Stimulated activated CD4-positive, alpha-beta T cell treated with anti-CD3 and anti-CD28 coated beads, Interleukin-12 subunit alpha, Interleukin-12 subunit beta, amount 100 ng/mL, for 48 hours (primary cell): Measurements from ENCODE around the gene ZNF132.
A peak's percentile ranks its signal among the peaks of the same experiment; 100 is the strongest.
"Not testable (repeated sequence)": the region's sequence is repeated elsewhere in the genome, so short reads cannot be mapped to it uniquely, and the experiment has no call there.

Experiments
- DNase-seq, 3 donors: peaks; one replicate each; pipeline ENCODE4 v3.0.0-alpha.2; 2020; ENCODE audit warnings: low read depth in 2 of 3, low spot score in 1 of 3

ZNF132 gene

GRCh38 chr19:58439576-58440554, at the start of gene ZNF132:
Gene ZNF132 (minus strand): TSS chr19:58440153. CDS start chr19:58439821, 332 bp downstream.
- DNase-seq: peak; percentile 87 to 95 (median 89)

- DNase-seq: not testable (repeated sequence)
Observed at GRCh38 chr19:58484349-58484748, 44.4 kb upstream of the ZNF132 start.

- DNase-seq: no peak
Observed at GRCh38 chr19:58483776-58484175, 43.8 kb upstream of the ZNF132 start.

GRCh38 chr19:58482372-58482771, 42.4 kb upstream of the ZNF132 start:
- DNase-seq: no peak

- no peak for DNase-seq
Observed at GRCh38 chr19:58480831-58481230, 40.9 kb upstream of the ZNF132 start.

- DNase-seq: no peak
Observed at GRCh38 chr19:58480481-58480830, 40.5 kb upstream of the ZNF132 start.

GRCh38 chr19:58479736-58480480, 40.0 kb upstream of the ZNF132 start:
- no peak for DNase-seq

GRCh38 chr19:58479303-58479702, 39.4 kb upstream of the ZNF132 start:
- DNase-seq: no peak

- no peak for DNase-seq
Observed at GRCh38 chr19:58477871-58478270, 37.9 kb upstream of the ZNF132 start.

- no peak for DNase-seq
Observed at GRCh38 chr19:58477130-58477529, 37.2 kb upstream of the ZNF132 start.

- no peak for DNase-seq
Observed at GRCh38 chr19:58476498-58477015, 36.6 kb upstream of the ZNF132 start.

GRCh38 chr19:58475714-58476497, 36.0 kb upstream of the ZNF132 start, which contains the start of gene ZNF446:
Gene ZNF446 (plus strand): TSS chr19:58476352. CDS start chr19:58477219, 867 bp downstream.
- DNase-seq: peak; percentile 89 to 94 (median 93)

GRCh38 chr19:58474997-58475713, 35.2 kb upstream of the ZNF132 start:
- peak in 1 of 3 donors; percentile 30 for DNase-seq

- no peak for DNase-seq
Observed at GRCh38 chr19:58474291-58474996, 34.5 kb upstream of the ZNF132 start.

- no peak for DNase-seq
Observed at GRCh38 chr19:58473775-58474174, 33.8 kb upstream of the ZNF132 start.

- DNase-seq: no peak
Observed at GRCh38 chr19:58471736-58472135, 31.8 kb upstream of the ZNF132 start.

GRCh38 chr19:58470837-58471543, 31.0 kb upstream of the ZNF132 start:
- not testable (repeated sequence) for DNase-seq

- DNase-seq: no peak
Observed at GRCh38 chr19:58469241-58470013, 29.5 kb upstream of the ZNF132 start.
